Natural killer cell (primary cell): ENCODE data around the gene LCAT. TPM values are rescaled to one million over a fixed set of nuclear protein-coding genes. Genes with fewer than 3 reads are reported as not detected.
A peak's percentile ranks its signal among the peaks of the same experiment; 100 is the strongest.

Experiments used
- ATAC-seq, 3 donors: fragments of 150-1000 bp in 2 of 3; fragments of 200-7000 bp in 1 of 3; cut with Tn5 transposase; 1 replicate in 1 of 3; 2 replicates in 2 of 3; pipeline ENCODE4 v1.10.0; 2021; ENCODE audit warnings: mild to moderate bottlenecking in 2 of 3, moderate library complexity in 2 of 3
- DNase-seq, 2 donors: peaks; one replicate each; pipeline versions ENCODE4 v3.0.0 to v3.0.0-alpha.2; 2013 to 2021; ENCODE audit warnings: mixed read lengths in 1 of 2
- H3K27ac ChIP-seq: one replicate; pipeline ENCODE4 v1.5.1; 2013; ENCODE audit warnings: mild to moderate bottlenecking, low read length
- H3K27me3 ChIP-seq: one replicate; pipeline ENCODE4 v1.6.1; 2013; ENCODE audit warnings: low read length; ENCODE audit not compliant: control insufficient read depth, insufficient read depth
- H3K36me3 ChIP-seq: one replicate; pipeline ENCODE4 v1.6.1; 2013; ENCODE audit warnings: low read length; ENCODE audit not compliant: control insufficient read depth, insufficient read depth
- H3K4me1 ChIP-seq: one replicate; pipeline ENCODE4 v1.6.1; 2013; ENCODE audit warnings: low read length; ENCODE audit not compliant: control insufficient read depth, insufficient read depth
- H3K4me3 ChIP-seq: one replicate; pipeline ENCODE4 v1.5.1; 2013; ENCODE audit warnings: low read length
- H3K9me3 ChIP-seq: one replicate; pipeline ENCODE4 v1.6.1; 2013; ENCODE audit warnings: low read length; ENCODE audit not compliant: control insufficient read depth, insufficient read depth
- H3K27ac Mint-ChIP-seq, 2 donors: one replicate each; pipeline ENCODE4 v1.8.0; 2022; ENCODE audit warnings: mild to moderate bottlenecking in 2 of 2, mixed read lengths in 2 of 2, moderate library complexity in 1 of 2
- H3K27me3 Mint-ChIP-seq, 2 donors: one replicate each; pipeline ENCODE4 v1.8.0; 2022; ENCODE audit warnings: low read depth in 2 of 2, mixed read lengths in 2 of 2
- H3K36me3 Mint-ChIP-seq: one replicate; pipeline ENCODE4 v1.8.0; 2022; ENCODE audit warnings: mixed read lengths
- H3K4me1 Mint-ChIP-seq, 2 donors: one replicate each; pipeline ENCODE4 v1.8.0; 2022; ENCODE audit warnings: mixed read lengths in 2 of 2
- H3K4me3 Mint-ChIP-seq: one replicate; pipeline ENCODE4 v1.8.0; 2022; ENCODE audit warnings: mild to moderate bottlenecking, moderate library complexity, mixed read lengths
- H3K9me3 Mint-ChIP-seq, 2 donors: one replicate each; pipeline ENCODE4 v1.8.0; 2022; ENCODE audit warnings: mixed read lengths in 2 of 2
- CTCF ChIP-seq: fragments of 200-600 bp; IDR thresholded peaks from one replicate; pipeline ENCODE4 v1.8.0; 2022; ENCODE audit warnings: antibody characterized with exemption
- WGBS: methylation state at CpG from one replicate; pipeline ENCODE4 v1.1.7; 2013; ENCODE audit warnings: missing lambda C conversion rate; ENCODE audit not compliant: insufficient coverage; 5-methylcytosine and 5-hydroxymethylcytosine counted together
- intact Hi-C: fragments of 100-400 bp; cut with micrococcal nuclease; formaldehyde crosslinking; loops from one replicate; pipeline ENCODE4 v1.14.2; 2022
- total RNA-seq, 4 donors: library from RNA; stranded (reverse); fragments of 120-200 nt in 1 of 4; gene quantifications; one replicate each; pipeline versions ENCODE4 v1.2.3 to v1.2.4, GENCODE V29; 2013 to 2022

Gene LCAT
- total RNA-seq, 3 donors from 2014 or later (not counting 1 experiment from before 2014, with no cell fraction given), result 7.1 to 12.4 (median 11.5) TPM

DNA sequence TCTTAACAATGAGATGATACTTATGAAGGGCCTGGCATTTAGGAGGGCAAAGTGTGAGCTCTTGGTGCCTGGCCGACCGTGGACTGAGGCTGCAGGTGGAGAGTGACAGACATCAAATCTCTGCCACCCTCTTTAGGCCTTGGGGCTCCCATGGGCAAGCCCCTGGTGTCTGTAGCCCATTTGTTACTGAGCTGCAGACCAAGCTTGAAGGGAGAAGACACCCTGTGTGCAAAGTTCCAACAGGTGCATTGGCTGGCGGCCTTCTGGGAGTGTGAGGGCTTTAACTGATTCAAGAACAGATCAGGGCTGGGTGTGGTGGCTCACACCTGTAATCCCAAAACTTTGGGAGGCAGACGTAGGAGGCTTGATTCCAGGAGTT is 11.5 kb downstream of the LCAT start:
- H3K36me3 ChIP-seq, result peaks cover 71% of the 10 kb centered on the region
- Mint-ChIP-seq H3K9me3 (no peaks in the 10 kb centered on the region), H3K4me1 (peaks cover 28 to 43% of the 10 kb centered on the region in 2 donors), H3K27ac (peak overlapping the region; percentile 18 to 68), H3K4me3 (no peak overlapping the region), H3K27me3 (no peaks in the 10 kb centered on the region), H3K36me3 (no peaks in the 10 kb centered on the region)
- no peak for ATAC-seq
- no peaks in the 10 kb centered on the region for H3K9me3 ChIP-seq
- 90% methylated on average over 4 of the region's 4 CpGs for WGBS
- H3K4me3 ChIP-seq, result no peak overlapping the region
- H3K27ac ChIP-seq, result no peak overlapping the region
- H3K27me3 ChIP-seq, result no peaks in the 10 kb centered on the region
- intact Hi-C loops, result no loop called here
- no peak for DNase-seq
- peaks cover 33% of the 10 kb centered on the region for H3K4me1 ChIP-seq
- TF ChIP-seq CTCF, result no peak

DNA sequence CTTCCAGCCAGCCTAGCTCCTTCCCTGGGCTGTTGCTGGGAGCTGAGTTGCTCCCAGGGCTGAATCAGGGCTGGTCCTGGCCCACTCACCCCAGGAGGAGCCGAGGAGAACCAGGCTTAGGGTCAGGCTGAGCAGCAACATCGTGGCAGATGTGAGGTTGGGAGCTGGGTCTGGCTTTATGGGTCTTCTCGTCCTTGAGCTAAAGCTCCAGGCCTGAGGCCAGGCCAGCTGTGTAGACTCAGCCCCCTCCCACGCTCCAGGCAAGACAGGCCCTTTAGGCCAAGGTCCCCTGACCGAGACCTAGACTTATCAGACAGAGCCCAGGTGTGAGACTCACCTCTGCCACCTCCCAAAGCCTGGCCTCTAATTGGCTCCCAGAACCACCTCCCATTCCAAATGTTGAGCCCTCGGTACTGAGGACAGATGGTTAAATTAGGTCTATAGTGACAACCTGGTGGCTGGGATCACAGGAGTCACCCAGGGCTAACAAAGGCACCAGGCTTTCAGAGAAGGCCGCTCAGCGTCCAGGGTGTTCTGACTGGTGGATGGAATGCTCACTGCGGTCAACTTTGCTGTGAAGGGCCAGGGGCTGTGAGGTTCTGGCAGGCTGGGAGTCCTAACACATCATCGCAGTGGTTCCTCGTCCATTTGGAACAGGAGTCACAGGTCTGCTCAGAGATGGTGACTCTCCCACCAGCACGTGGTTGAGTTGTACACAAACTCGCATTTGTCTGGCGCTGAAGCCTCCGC is 12.0 kb downstream of the LCAT start, which contains the start of gene CTRL:
CTRL (minus strand) TSS at position 151 of the 750 bp plus-strand sequence; CDS start at position 141, 10 bp downstream.
- Histone ChIP-seq H3K27me3 (no peaks in the 10 kb centered on the region), H3K36me3 (peaks cover 73% of the 10 kb centered on the region), H3K9me3 (no peaks in the 10 kb centered on the region), H3K4me1 (peaks cover 28% of the 10 kb centered on the region), H3K4me3 (no peak within 1 kb of the TSS), H3K27ac (peak within 1 kb of the TSS; percentile 25)
- intact Hi-C loops, result no loop called here
- Mint-ChIP-seq H3K4me1 (peaks cover 22 to 37% of the 10 kb centered on the region in 2 donors), H3K27me3 (no peaks in the 10 kb centered on the region), H3K9me3 (no peaks in the 10 kb centered on the region), H3K4me3 (no peak within 1 kb of the TSS), H3K36me3 (no peaks in the 10 kb centered on the region), H3K27ac (peak within 1 kb of the TSS; percentile 18 to 68)
- no peak for DNase-seq
- no peak for TF ChIP-seq CTCF
- ATAC-seq, result no peak
- WGBS, result 95% methylated on average over 15 of the region's 15 CpGs

- intact Hi-C loops, result no loop called here
- TF ChIP-seq CTCF, result no peak
- H3K9me3 ChIP-seq, result no peaks in the 10 kb centered on the region
- Mint-ChIP-seq H3K27me3 (no peaks in the 10 kb centered on the region), H3K4me1 (peaks cover 17 to 32% of the 10 kb centered on the region in 2 donors), H3K4me3 (no peak overlapping the region), H3K9me3 (no peaks in the 10 kb centered on the region), H3K36me3 (no peaks in the 10 kb centered on the region), H3K27ac (peak overlapping the region in 1 of 2 donors; percentile 68)
- H3K4me1 ChIP-seq, result peaks cover 25% of the 10 kb centered on the region
- H3K4me3 ChIP-seq, result no peak overlapping the region
- H3K27ac ChIP-seq, result no peak overlapping the region
- H3K36me3 ChIP-seq, result peaks cover 73% of the 10 kb centered on the region
- no peak for DNase-seq
- WGBS, result 97% methylated on average over 17 of the region's 17 CpGs
- ATAC-seq, result no peak
- no peaks in the 10 kb centered on the region for H3K27me3 ChIP-seq
These were observed 13.2 kb downstream of the LCAT start for GRCh38 chr16:67930678-67931211.
